Astrocyte (in vitro differentiated cells and primary cell): ENCODE measurements around the gene GMFB.

Experiments used
- CTCF ChIP-seq: IDR thresholded peaks from 2 replicates; pipeline ENCODE4 v1.5.1; 2011; ENCODE audit warnings: low read depth, mild to moderate bottlenecking, inconsistent platforms, low read length, moderate library complexity; ENCODE audit not compliant: insufficient read depth
- EZH2 ChIP-seq: IDR thresholded peaks from 2 replicates; pipeline ENCODE4 v1.6.1; 2012; ENCODE audit warnings: mild to moderate bottlenecking, low read length, inconsistent platforms; ENCODE audit not compliant: insufficient read depth

GRCh38 chr14:54489731-54490444 is 1.1 kb upstream of the GMFB start:
- no peak for TF ChIP-seq CTCF
- no peak for TF ChIP-seq EZH2
